Stimulated activated naive B cell treated with anti-CD40 and anti-IgM and Interleukin-4, amounts not matched to agents 10 μg/mL and 1 μg/mL and 100 μg/mL, for 72 hours (primary cell): ENCODE data around the gene AUH.
A peak's percentile ranks its signal among the peaks of the same experiment; 100 is the strongest.

Experiments
- ATAC-seq, 2 donors: fragments of 150-1000 bp; cut with Tn5 transposase; replicated peaks; 2 replicates each; pipeline ENCODE4 v1.10.0; 2021; ENCODE audit warnings: moderate library complexity in 1 of 2
- DNase-seq: peaks from one replicate; pipeline ENCODE4 v3.0.0; 2021
- H3K27ac Mint-ChIP-seq: one replicate; pipeline ENCODE4 v1.8.0; 2022; ENCODE audit warnings: mild to moderate bottlenecking, mixed read lengths
- H3K27me3 Mint-ChIP-seq, 2 donors: one replicate each; pipeline ENCODE4 v1.8.0; 2022; ENCODE audit warnings: mixed read lengths in 2 of 2
- H3K36me3 Mint-ChIP-seq, 2 donors: one replicate each; pipeline ENCODE4 v1.8.0; 2022; ENCODE audit warnings: mixed read lengths in 2 of 2, mild to moderate bottlenecking in 1 of 2
- H3K4me1 Mint-ChIP-seq, 2 donors: one replicate each; pipeline ENCODE4 v1.8.0; 2022; ENCODE audit warnings: mixed read lengths in 2 of 2, mild to moderate bottlenecking in 1 of 2
- H3K4me3 Mint-ChIP-seq, 2 donors: one replicate each; pipeline ENCODE4 v1.8.0; 2022; ENCODE audit warnings: mild to moderate bottlenecking in 2 of 2, mixed read lengths in 2 of 2, moderate library complexity in 1 of 2
- H3K9me3 Mint-ChIP-seq, 2 donors: one replicate each; pipeline ENCODE4 v1.8.0; 2022; ENCODE audit warnings: mixed read lengths in 2 of 2, mild to moderate bottlenecking in 1 of 2

The AUH gene

GRCh38 chr9:91310037-91310436, 51.7 kb downstream of the AUH start:
- ATAC-seq, result no peak
- no peak for DNase-seq
- Mint-ChIP-seq H3K36me3 (peaks cover 52 to 67% of the 10 kb centered on the region in 2 donors), H3K27ac (no peak overlapping the region), H3K9me3 (no peaks in the 10 kb centered on the region), H3K4me3 (no peak overlapping the region), H3K4me1 (peaks cover 18 to 30% of the 10 kb centered on the region in 2 donors), H3K27me3 (no peaks in the 10 kb centered on the region)

GRCh38 chr9:91308191-91308590, 53.5 kb downstream of the AUH start:
- Mint-ChIP-seq H3K9me3 (no peaks in the 10 kb centered on the region), H3K27ac (peak overlapping the region; percentile 32), H3K27me3 (no peaks in the 10 kb centered on the region), H3K4me3 (no peak overlapping the region), H3K4me1 (peaks cover 22 to 41% of the 10 kb centered on the region in 2 donors), H3K36me3 (peaks cover 54 to 61% of the 10 kb centered on the region in 2 donors)
- ATAC-seq (peak in 1 of 2 donors; percentile 55), DNase-seq (no peak)

DNA sequence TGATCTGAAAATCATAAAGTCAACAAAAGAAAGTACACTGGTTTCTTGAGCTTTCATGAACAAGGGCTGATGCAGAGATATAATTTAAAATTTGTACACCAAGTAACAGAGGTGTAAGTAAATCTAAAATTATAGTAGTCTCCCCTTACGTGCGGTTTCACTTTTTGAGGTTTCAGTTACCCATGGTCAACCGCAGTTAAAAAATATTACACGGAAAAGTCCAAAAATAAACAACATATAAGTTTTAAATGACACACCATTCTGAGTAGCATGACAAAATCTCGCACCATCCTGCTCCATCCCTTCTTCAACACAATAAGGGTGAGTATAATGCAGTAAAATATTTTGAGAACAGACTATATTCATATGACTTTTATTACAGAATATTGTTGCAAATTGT, 54.4 kb downstream of the AUH start:
- Mint-ChIP-seq H3K36me3 (peaks cover 53 to 61% of the 10 kb centered on the region in 2 donors), H3K27ac (no peak overlapping the region), H3K4me3 (no peak overlapping the region), H3K9me3 (no peaks in the 10 kb centered on the region), H3K27me3 (no peaks in the 10 kb centered on the region), H3K4me1 (peaks cover 21 to 35% of the 10 kb centered on the region in 2 donors)
- ATAC-seq (no peak), DNase-seq (no peak)

DNA sequence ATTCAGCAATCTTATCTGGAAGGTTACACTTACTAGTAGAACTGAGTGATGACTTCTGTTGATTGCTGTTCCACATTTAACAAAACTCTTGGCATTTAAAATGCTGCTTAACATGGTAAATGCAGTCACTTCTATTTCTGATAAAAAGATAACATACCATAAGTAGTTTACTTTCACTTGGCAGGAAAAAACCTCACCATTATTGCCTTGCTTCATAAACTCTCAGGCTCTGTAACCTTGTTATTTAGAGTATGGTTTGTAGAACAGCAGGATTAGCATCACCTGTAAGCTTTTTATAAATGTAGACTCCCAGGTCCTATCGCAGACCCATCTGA, 55.5 kb downstream of the AUH start:
- no peaks in the 10 kb centered on the region for H3K27me3 Mint-ChIP-seq
- no peaks in the 10 kb centered on the region for H3K9me3 Mint-ChIP-seq
- H3K4me1 Mint-ChIP-seq, result peaks cover 21 to 35% of the 10 kb centered on the region in 2 donors
- peaks cover 55 to 64% of the 10 kb centered on the region in 2 donors for H3K36me3 Mint-ChIP-seq
- DNase-seq (no peak), ATAC-seq (no peak)
- no peak overlapping the region for H3K27ac Mint-ChIP-seq
- H3K4me3 Mint-ChIP-seq, result no peak overlapping the region

DNA sequence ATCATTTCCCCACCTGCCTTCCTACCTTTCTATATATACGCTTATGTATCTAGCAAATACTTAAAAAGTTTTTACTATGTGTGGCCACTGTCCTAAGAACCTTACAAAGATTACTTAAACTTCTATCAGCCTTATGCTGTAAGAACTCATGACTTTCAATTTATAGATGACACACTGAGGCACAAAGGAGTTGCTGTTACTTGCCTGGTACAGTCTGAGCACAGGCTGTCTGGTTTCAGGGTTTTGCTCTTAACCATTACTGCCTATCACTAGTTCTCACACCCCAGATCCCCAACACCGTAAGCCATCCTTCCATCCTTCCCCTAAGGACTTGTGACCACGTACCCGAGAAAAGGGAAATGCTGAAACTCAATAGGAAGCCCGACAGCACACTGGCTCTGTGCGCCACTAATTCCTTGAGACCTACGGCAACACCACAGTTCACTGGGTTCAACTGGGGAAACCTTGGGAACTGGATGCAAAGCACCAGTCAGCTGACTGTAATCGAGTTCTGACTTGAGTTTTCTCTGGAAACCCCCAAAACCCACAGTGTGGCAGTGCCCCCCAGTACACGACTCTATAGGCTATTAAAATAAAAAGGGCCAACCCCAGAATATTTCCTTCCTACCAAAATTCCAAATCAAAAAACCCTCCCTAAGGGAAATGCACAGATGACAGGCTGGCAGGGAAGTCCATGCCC, 56.0 kb downstream of the AUH start:
- DNase-seq (no peak), ATAC-seq (no peak)
- Mint-ChIP-seq H3K4me3 (no peak overlapping the region), H3K9me3 (no peaks in the 10 kb centered on the region), H3K4me1 (peaks cover 22 to 36% of the 10 kb centered on the region in 2 donors), H3K27me3 (no peaks in the 10 kb centered on the region), H3K36me3 (peaks cover 56 to 66% of the 10 kb centered on the region in 2 donors), H3K27ac (peak overlapping the region; percentile 4)

- no peak for DNase-seq
Observed at GRCh38 chr9:91303741-91304415, 57.8 kb downstream of the AUH start.

GRCh38 chr9:91302831-91303230, 58.9 kb downstream of the AUH start:
- Mint-ChIP-seq H3K27ac (no peak overlapping the region), H3K27me3 (no peaks in the 10 kb centered on the region), H3K4me1 (peaks cover 27 to 44% of the 10 kb centered on the region in 2 donors), H3K36me3 (peaks cover 58 to 64% of the 10 kb centered on the region in 2 donors), H3K9me3 (no peaks in the 10 kb centered on the region), H3K4me3 (no peak overlapping the region)
- no peak for ATAC-seq
- DNase-seq, result no peak

More at GRCh38 chr9:91303741-91304415, 57.8 kb downstream of the AUH start:
- H3K9me3 Mint-ChIP-seq, result no peaks in the 10 kb centered on the region
- ATAC-seq, result no peak
- H3K27me3 Mint-ChIP-seq, result no peaks in the 10 kb centered on the region
- H3K4me3 Mint-ChIP-seq, result no peak overlapping the region
- peaks cover 57 to 65% of the 10 kb centered on the region in 2 donors for H3K36me3 Mint-ChIP-seq
- H3K27ac Mint-ChIP-seq, result no peak overlapping the region
- peaks cover 30 to 49% of the 10 kb centered on the region in 2 donors for H3K4me1 Mint-ChIP-seq

GRCh38 chr9:91301161-91301560, 60.6 kb downstream of the AUH start:
- Mint-ChIP-seq H3K36me3 (peaks cover 59 to 62% of the 10 kb centered on the region in 2 donors), H3K4me1 (peaks cover 28 to 46% of the 10 kb centered on the region in 2 donors)

GRCh38 chr9:91298311-91298710, 63.4 kb downstream of the AUH start:
- Mint-ChIP-seq H3K4me1 (peaks cover 29 to 43% of the 10 kb centered on the region in 2 donors), H3K36me3 (peaks cover 64 to 71% of the 10 kb centered on the region in 2 donors), H3K4me3 (no peak overlapping the region), H3K27me3 (no peaks in the 10 kb centered on the region), H3K27ac (no peak overlapping the region), H3K9me3 (peaks cover 1 to 11% of the 10 kb centered on the region in 2 donors)
- ATAC-seq, result no peak
- no peak for DNase-seq

More at GRCh38 chr9:91301161-91301560, 60.6 kb downstream of the AUH start:
- ATAC-seq (no peak), DNase-seq (no peak)
- no peaks in the 10 kb centered on the region for H3K27me3 Mint-ChIP-seq
- no peaks in the 10 kb centered on the region for H3K9me3 Mint-ChIP-seq
- no peak overlapping the region for H3K4me3 Mint-ChIP-seq
- H3K27ac Mint-ChIP-seq, result no peak overlapping the region

DNA sequence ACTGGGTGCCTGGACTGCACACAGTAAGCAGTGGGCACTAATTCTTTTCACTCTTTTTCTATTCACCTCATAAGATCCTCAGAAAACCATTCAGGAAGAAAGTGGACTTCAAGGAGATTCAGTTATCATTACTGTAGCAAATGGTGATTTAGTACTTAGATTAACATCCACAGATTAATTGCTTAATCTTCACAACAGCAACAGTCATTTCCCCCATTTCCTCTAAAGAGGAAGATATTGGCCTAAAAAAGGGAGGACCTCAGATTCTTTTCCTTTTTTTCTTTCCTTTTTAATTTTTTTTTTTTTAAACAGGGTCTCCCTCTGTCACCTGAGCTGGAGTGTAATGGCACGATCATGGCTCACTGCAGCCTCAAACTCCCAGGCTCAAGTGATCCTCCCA, 64.4 kb downstream of the AUH start:
- peaks cover 1 to 11% of the 10 kb centered on the region in 2 donors for H3K9me3 Mint-ChIP-seq
- peaks cover 69 to 75% of the 10 kb centered on the region in 2 donors for H3K36me3 Mint-ChIP-seq
- peaks cover 29 to 42% of the 10 kb centered on the region in 2 donors for H3K4me1 Mint-ChIP-seq
- H3K4me3 Mint-ChIP-seq, result peak overlapping the region; percentile 43 to 69
- H3K27me3 Mint-ChIP-seq, result no peaks in the 10 kb centered on the region
- no peak for ATAC-seq
- no peak for DNase-seq
- H3K27ac Mint-ChIP-seq, result peak overlapping the region; percentile 83

DNA sequence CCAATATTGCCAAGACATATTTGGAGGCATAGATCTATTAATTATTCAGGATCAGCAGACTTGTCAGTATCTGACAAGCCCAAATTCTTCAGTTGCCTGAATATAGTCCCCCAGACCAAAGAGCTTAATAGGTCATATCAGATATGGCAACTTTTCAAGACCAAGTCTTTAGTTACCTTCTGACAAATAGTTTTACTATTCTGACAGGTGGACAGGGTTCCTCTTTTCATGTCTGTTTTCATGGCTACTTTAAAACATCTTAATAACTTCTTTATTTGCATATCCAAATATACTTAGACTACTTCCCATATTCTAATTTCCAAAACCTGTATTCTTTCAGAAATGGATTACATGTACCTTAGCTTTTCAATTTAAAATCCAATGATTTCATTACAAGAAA, 65.4 kb downstream of the AUH start:
- no peaks in the 10 kb centered on the region for H3K27me3 Mint-ChIP-seq
- peak; percentile 45 to 54 for ATAC-seq
- H3K9me3 Mint-ChIP-seq, result peaks cover 1 to 11% of the 10 kb centered on the region in 2 donors
- no peak overlapping the region for H3K4me3 Mint-ChIP-seq
- DNase-seq, result no peak
- H3K27ac Mint-ChIP-seq, result no peak overlapping the region
- H3K36me3 Mint-ChIP-seq, result peaks cover 71 to 80% of the 10 kb centered on the region in 2 donors
- H3K4me1 Mint-ChIP-seq, result peaks cover 29 to 42% of the 10 kb centered on the region in 2 donors

DNA sequence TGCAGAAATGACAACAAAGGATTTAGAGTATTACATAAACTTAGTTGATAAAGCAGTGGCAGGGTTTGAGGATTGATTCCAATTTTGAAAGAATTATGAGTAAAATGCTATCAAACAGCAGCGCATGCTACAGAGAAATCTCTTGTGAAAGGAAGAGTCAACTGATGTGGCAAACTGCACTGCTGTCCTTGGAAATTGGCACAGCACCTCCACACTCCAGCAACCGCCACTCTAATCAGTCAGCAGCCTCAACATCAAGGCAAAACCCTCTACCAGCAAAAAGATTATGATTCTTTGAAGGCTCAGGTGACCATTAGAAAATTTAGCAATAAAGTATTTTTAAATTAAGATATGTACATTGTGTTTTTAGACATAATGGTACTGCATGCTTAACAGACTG, 66.4 kb downstream of the AUH start:
- no peak overlapping the region for H3K27ac Mint-ChIP-seq
- H3K4me1 Mint-ChIP-seq, result peaks cover 29 to 42% of the 10 kb centered on the region in 2 donors
- peaks cover 1 to 11% of the 10 kb centered on the region in 2 donors for H3K9me3 Mint-ChIP-seq
- peaks cover 75 to 83% of the 10 kb centered on the region in 2 donors for H3K36me3 Mint-ChIP-seq
- DNase-seq (no peak), ATAC-seq (no peak)
- H3K27me3 Mint-ChIP-seq, result no peaks in the 10 kb centered on the region
- H3K4me3 Mint-ChIP-seq, result peak overlapping the region in 1 of 2 donors; percentile 8

GRCh38 chr9:91291866-91292265, 69.9 kb downstream of the AUH start:
- peaks cover 64 to 76% of the 10 kb centered on the region in 2 donors for H3K36me3 Mint-ChIP-seq

DNA sequence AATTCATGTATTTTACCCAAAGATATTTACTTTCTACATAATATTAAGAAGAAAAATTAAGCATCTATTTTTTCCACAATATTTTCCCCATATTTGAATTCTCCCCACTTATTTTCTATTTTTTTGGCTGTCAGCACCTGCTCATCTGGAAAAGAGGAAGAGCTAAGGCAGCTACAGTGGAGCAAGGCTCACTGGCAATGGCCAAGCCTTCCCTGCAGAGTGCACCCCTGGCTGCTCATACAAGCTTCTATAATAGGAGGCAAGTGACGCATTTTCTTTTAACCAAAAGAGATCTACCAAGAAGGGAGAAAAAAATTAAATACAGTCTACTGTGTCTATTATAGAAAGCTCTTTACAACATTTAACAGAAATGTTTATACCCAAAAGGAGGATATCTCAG, 72.5 kb downstream of the AUH start:
- H3K4me3 Mint-ChIP-seq, result no peak overlapping the region
- H3K9me3 Mint-ChIP-seq, result no peaks in the 10 kb centered on the region
- peaks cover 66 to 78% of the 10 kb centered on the region in 2 donors for H3K36me3 Mint-ChIP-seq
- ATAC-seq (no peak), DNase-seq (no peak)
- H3K27ac Mint-ChIP-seq, result no peak overlapping the region
- H3K4me1 Mint-ChIP-seq, result peaks cover 7 to 33% of the 10 kb centered on the region in 2 donors
- no peaks in the 10 kb centered on the region for H3K27me3 Mint-ChIP-seq

More at GRCh38 chr9:91291866-91292265, 69.9 kb downstream of the AUH start:
- Mint-ChIP-seq H3K4me1 (peaks cover 16 to 31% of the 10 kb centered on the region in 2 donors), H3K9me3 (peaks cover 1 to 11% of the 10 kb centered on the region in 2 donors), H3K4me3 (no peak overlapping the region), H3K27me3 (no peaks in the 10 kb centered on the region), H3K27ac (no peak overlapping the region)
- ATAC-seq (no peak), DNase-seq (no peak)
